Kidney (tissue), 14 donors: ENCODE data around the gene CREB3L2. TPM values are rescaled to one million over a fixed set of nuclear protein-coding genes. Genes with fewer than 3 reads are reported as not detected.
"Not testable (repeated sequence)": the region's sequence is repeated elsewhere in the genome, so short reads cannot be mapped to it uniquely, and the experiment has no call there.

ENCODE experiments used
- DNase-seq, 5 donors: peaks; one replicate each; pipeline ENCODE4 v3.0.0-alpha.2; 2013 to 2020
- FAIRE-seq: peaks from 2 replicates; lab custom pipeline; 2012; peaks lifted over from hg19 to GRCh38; lab: Jason Lieb, UNC
- H3K27ac ChIP-seq, 2 donors: one replicate each; pipeline ENCODE4 v1.7.0; 2013; ENCODE audit warnings: low read depth in 2 of 2, low read length in 2 of 2, inconsistent platforms in 1 of 2
- H3K27me3 ChIP-seq: one replicate; pipeline ENCODE4 v1.7.1; 2013; ENCODE audit warnings: low read length, inconsistent platforms; ENCODE audit not compliant: control insufficient read depth, insufficient read depth
- H3K36me3 ChIP-seq, 3 donors: one replicate each; pipeline versions ENCODE4 v1.7.0 to v1.7.1; 2013; ENCODE audit warnings: low read length in 3 of 3, control low read depth in 1 of 3, inconsistent platforms in 1 of 3; ENCODE audit not compliant: insufficient read depth in 3 of 3, control insufficient read depth in 2 of 3
- H3K4me1 ChIP-seq, 3 donors: one replicate each; pipeline versions ENCODE4 v1.7.0 to v1.7.1; 2013; ENCODE audit warnings: low read length in 3 of 3, inconsistent platforms in 1 of 3, low read depth in 1 of 3; ENCODE audit not compliant: control insufficient read depth in 2 of 3, insufficient read depth in 2 of 3
- H3K4me3 ChIP-seq, 3 donors: one replicate each; pipeline versions ENCODE4 v1.7.0 to v1.8.1; 2013; ENCODE audit warnings: low read length in 3 of 3, control low read depth in 1 of 3, inconsistent platforms in 1 of 3
- H3K9ac ChIP-seq, 3 donors: one replicate each; pipeline versions ENCODE4 v1.7.0 to v1.7.1; 2013; ENCODE audit warnings: low read length in 3 of 3, control low read depth in 1 of 3, inconsistent platforms in 1 of 3
- H3K9me3 ChIP-seq, 3 donors: one replicate each; pipeline versions ENCODE4 v1.7.0 to v1.7.1; 2013; ENCODE audit warnings: low read length in 3 of 3, control low read depth in 1 of 3, inconsistent platforms in 1 of 3; ENCODE audit not compliant: control insufficient read depth in 2 of 3, insufficient read depth in 1 of 3
- CTCF ChIP-seq: IDR thresholded peaks from 3 replicates; pipeline ENCODE4 v1.5.1; 2012; ENCODE audit warnings: mild to moderate bottlenecking, moderate library complexity, borderline replicate concordance; ENCODE audit not compliant: insufficient read depth; ENCODE audit errors: extremely low read depth
- intact Hi-C: fragments of 100-400 bp; cut with DNase I; formaldehyde crosslinking; loops from one replicate; pipeline ENCODE4 v1.11.1; 2022
- polyA plus RNA-seq: library from polyadenylated mRNA; stranded (reverse); fragments of 350-450 nt; fragmentation: Illumina TruSeq; extraction: RNeasy Lipid Tissue Mini Kit (QIAGEN cat#74804); gene quantifications from one replicate; pipeline ENCODE4 v1.2.3, GENCODE V29; 2014; ENCODE audit warnings: low read depth, low replicate concordance; ENCODE audit not compliant: insufficient read depth
- total RNA-seq: library from RNA; stranded (reverse); fragmentation: NEBNext Ultra II Directional; extraction: Animal tissue kit (Norgen Biotek cat#: 25700); gene quantifications from one replicate; pipeline ENCODE4 v1.2.1, GENCODE V29; 2021
- donor health status: control.
- donor health status: control.
- donor health status: control.
- donor health status: control.
- donor health status: control.
- donor health status: DM: yes; HTN: yes; CAD: no.
- donor health status: Normal renal cell carcinoma (clear cell type).

Gene CREB3L2
- total and polyA plus RNA-seq, 2 donors from 2014 or later = 18.5 to 114 TPM

- no peaks in the 10 kb centered on the region for H3K4me1 ChIP-seq
- FAIRE-seq (no peak), DNase-seq (no peak)
- no peak overlapping the region for H3K27ac ChIP-seq
- no peaks in the 10 kb centered on the region for H3K36me3 ChIP-seq
- TF ChIP-seq CTCF = no peak
- peaks cover 0 to 14% (median 0%) of the 10 kb centered on the region in 3 donors for H3K9me3 ChIP-seq
- H3K4me3 ChIP-seq = no peak overlapping the region
- H3K9ac ChIP-seq = no peak overlapping the region
- H3K27me3 ChIP-seq = no peaks in the 10 kb centered on the region
- intact Hi-C loops = no loop called here
Observed at GRCh38 chr7:137836541-137836940, 165.3 kb downstream of the CREB3L2 start.

GRCh38 chr7:137836113-137836509 is 165.8 kb downstream of the CREB3L2 start:
- Histone ChIP-seq H3K27me3 (no peaks in the 10 kb centered on the region), H3K4me3 (no peak overlapping the region), H3K36me3 (no peaks in the 10 kb centered on the region), H3K4me1 (no peaks in the 10 kb centered on the region), H3K9ac (no peak overlapping the region), H3K9me3 (peaks cover 0 to 14% (median 0%) of the 10 kb centered on the region in 3 donors), H3K27ac (no peak overlapping the region)
- intact Hi-C loops = no loop called here
- no peak for DNase-seq
- TF ChIP-seq CTCF = no peak
- FAIRE-seq = no peak

GRCh38 chr7:137835486-137836112 is 166.3 kb downstream of the CREB3L2 start:
- Histone ChIP-seq H3K9ac (no peak overlapping the region), H3K27ac (no peak overlapping the region), H3K27me3 (no peaks in the 10 kb centered on the region), H3K9me3 (peaks cover 0 to 14% (median 0%) of the 10 kb centered on the region in 3 donors), H3K4me1 (no peaks in the 10 kb centered on the region), H3K36me3 (no peaks in the 10 kb centered on the region), H3K4me3 (no peak overlapping the region)
- no peak for FAIRE-seq
- TF ChIP-seq CTCF = no peak
- no peak for DNase-seq
- intact Hi-C loops = no loop called here

GRCh38 chr7:137834552-137834951 is 167.3 kb downstream of the CREB3L2 start:
- no peaks in the 10 kb centered on the region for H3K27me3 ChIP-seq
- FAIRE-seq = no peak

GRCh38 chr7:137832990-137833389 is 168.9 kb downstream of the CREB3L2 start:
- H3K9ac ChIP-seq, H3K4me3 ChIP-seq, H3K36me3 ChIP-seq, intact Hi-C loops, FAIRE-seq, H3K4me1 ChIP-seq, H3K27me3 ChIP-seq, H3K27ac ChIP-seq, DNase-seq: not testable (repeated sequence)
- peaks cover 0 to 14% (median 0%) of the 10 kb centered on the region in 3 donors for H3K9me3 ChIP-seq

More at GRCh38 chr7:137834552-137834951, 167.3 kb downstream of the CREB3L2 start:
- no peak for DNase-seq
- TF ChIP-seq CTCF = no peak
- Histone ChIP-seq H3K4me1 (no peaks in the 10 kb centered on the region), H3K4me3 (no peak overlapping the region), H3K36me3 (no peaks in the 10 kb centered on the region), H3K9ac (no peak overlapping the region), H3K9me3 (peaks cover 0 to 14% (median 0%) of the 10 kb centered on the region in 3 donors), H3K27ac (no peak overlapping the region)
- intact Hi-C loops = no loop called here
